DOHH2 (cell line): ENCODE results near the gene CATSPER4.

ENCODE experiments used
- CTCF ChIP-seq: fragments of 200-600 bp; sonication (generic); IDR thresholded peaks from one replicate; pipeline ENCODE4 v1.5.1; 2014; ENCODE audit warnings: antibody characterized with exemption, mild to moderate bottlenecking, low read depth, low read length; ENCODE audit not compliant: poor library complexity, severe bottlenecking
- EZH2phosphoT487 ChIP-seq: fragments of 200-600 bp; sonication (generic); IDR thresholded peaks from 2 replicates; pipeline ENCODE4 v1.6.1; 2017; ENCODE audit warnings: borderline replicate concordance, mild to moderate bottlenecking, antibody characterized with exemption, low read length, moderate library complexity, mixed read lengths

GRCh38 chr1:26142159-26142558 is 48.2 kb upstream of the CATSPER4 start:
- TF ChIP-seq CTCF (no peak), EZH2phosphoT487 (no peak)
